Tibial nerve (tissue), 4 donors: Measurements from ENCODE around the gene R3HCC1L.

Experiments used
- CTCF ChIP-seq, 5 experiments: fragments of 200-600 bp in 3 of 5; fragments of 450-650 bp in 2 of 5; sonication (generic) in 3 of 5; IDR thresholded peaks; one replicate each; pipeline ENCODE4 v1.5.1; 2016 to 2019; ENCODE audit warnings: antibody characterized with exemption in 5 of 5, mild to moderate bottlenecking in 3 of 5, moderate library complexity in 2 of 5
- EP300 ChIP-seq, 2 donors: sonication (generic); formaldehyde crosslinking; IDR thresholded peaks; one replicate each; pipeline ENCODE4 v1.6.1; 2017; ENCODE audit warnings: antibody characterized with exemption in 2 of 2, mild to moderate bottlenecking in 1 of 2
- POLR2A ChIP-seq, 2 donors: fragments of 450-650 bp; IDR thresholded peaks; one replicate each; pipeline ENCODE4 v1.6.1; 2017; ENCODE audit warnings: antibody characterized with exemption in 2 of 2, mild to moderate bottlenecking in 2 of 2, moderate library complexity in 2 of 2

DNA sequence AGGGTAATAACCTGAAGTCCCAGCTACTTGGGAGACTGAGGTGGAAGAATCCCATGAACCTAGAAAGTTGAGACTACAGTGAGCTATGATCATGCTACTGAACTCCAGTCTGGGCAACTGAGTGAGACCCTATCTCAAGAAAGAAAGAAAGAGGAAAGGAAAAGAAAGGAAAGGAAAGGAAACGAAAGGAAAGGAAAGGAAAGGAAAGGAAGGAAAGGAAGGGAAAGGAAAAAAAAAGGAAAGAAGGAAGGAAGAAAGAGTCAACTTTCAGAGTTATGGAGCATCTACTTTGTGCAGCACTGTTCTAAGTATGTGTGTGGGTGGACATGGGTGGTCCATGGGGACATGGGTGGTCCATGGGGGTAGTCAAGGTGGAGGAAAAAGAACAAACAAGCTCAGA is 24.1 kb upstream of the R3HCC1L start:
- TF ChIP-seq POLR2A (IDR thresholded peaks at IDR 0.05): no peak
- TF ChIP-seq CTCF (IDR thresholded peaks at IDR 0.05): no peak
- no peak for TF ChIP-seq EP300 (IDR thresholded peaks at IDR 0.05)
